Thoracic aorta (tissue), 2 donors: ENCODE data around the gene RTN3. TPM values are rescaled to one million over a fixed set of nuclear protein-coding genes. Genes with fewer than 3 reads are reported as not detected.

ENCODE experiments used
- ATAC-seq: fragments of 150-250 bp; one replicate; pipeline ENCODE4 v1.8.0; 2017; ENCODE audit warnings: low read depth; ENCODE audit not compliant: insufficient number of reproducible peaks, low FRiP score
- DNase-seq: peaks from one replicate; pipeline ENCODE4 v3.0.0-alpha.2; 2020; ENCODE audit warnings: low spot score
- H3K27ac ChIP-seq, 2 donors: fragments of 200-600 bp; sonication (generic); 1 replicate in 1 of 2; 2 replicates in 1 of 2; pipeline ENCODE4 v1.5.1; 2016; ENCODE audit warnings: mild to moderate bottlenecking in 2 of 2, moderate library complexity in 2 of 2
- H3K27me3 ChIP-seq: fragments of 200-600 bp; sonication (generic); replicated peaks from 2 replicates; pipeline ENCODE4 v1.6.0; 2016; ENCODE audit warnings: mild to moderate bottlenecking; ENCODE audit not compliant: insufficient read depth
- H3K36me3 ChIP-seq: fragments of 200-600 bp; sonication (generic); one replicate; pipeline ENCODE4 v1.5.1; 2016
- H3K4me1 ChIP-seq, 2 donors: fragments of 200-600 bp; sonication (generic); 1 replicate in 1 of 2; 2 replicates in 1 of 2; pipeline versions ENCODE4 v1.5.1 to v1.6.0; 2016; ENCODE audit warnings: low read depth in 2 of 2, mild to moderate bottlenecking in 1 of 2; ENCODE audit not compliant: control insufficient read depth in 1 of 2
- H3K4me3 ChIP-seq: fragments of 200-600 bp; sonication (generic); 2 replicates; pipeline ENCODE4 v1.5.1; 2016; ENCODE audit warnings: mild to moderate bottlenecking
- H3K9me3 ChIP-seq: fragments of 200-600 bp; sonication (generic); 2 replicates; pipeline ENCODE4 v1.5.1; 2016
- total RNA-seq, 2 donors: library from RNA; depleted of rRNA; stranded (reverse); fragments of >200 nt; gene quantifications; one replicate each; pipeline versions ENCODE4 v1.1.0 to v1.2.3, GENCODE V29; 2016
- TF ChIP-seq, protein P1 (sequence below): fragments of 200-600 bp; sonication (generic); IDR thresholded peaks from one replicate; pipeline ENCODE4 v1.5.1; 2019; ENCODE audit warnings: antibody characterized with exemption

Gene RTN3
- total RNA-seq, 2 donors from 2014 or later, result 75.1 to 91.1 TPM

DNA sequence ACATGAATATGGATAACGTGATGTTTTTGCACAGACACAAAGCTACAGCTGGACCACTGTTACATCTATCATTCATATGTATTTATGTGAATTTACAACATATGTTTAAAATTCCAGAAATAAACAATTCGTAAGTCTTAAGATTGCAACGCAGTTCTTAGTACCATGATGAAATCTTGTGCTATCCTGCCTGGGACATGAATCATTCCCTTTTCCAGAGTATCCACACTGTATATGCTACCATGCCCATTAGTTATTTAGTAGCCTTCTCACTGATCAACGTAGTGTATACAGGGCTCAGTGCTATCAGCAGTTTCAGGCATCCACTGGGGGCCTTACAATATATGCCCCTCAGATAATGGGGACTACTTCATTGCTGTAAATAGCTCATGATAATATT lies 14.4 kb upstream of the RTN3 start:
- H3K9me3 ChIP-seq, result no peaks in the 10 kb centered on the region
- DNase-seq (no peak), ATAC-seq (no peak)
- no peaks in the 10 kb centered on the region for H3K36me3 ChIP-seq
- TF ChIP-seq, protein P1, sequence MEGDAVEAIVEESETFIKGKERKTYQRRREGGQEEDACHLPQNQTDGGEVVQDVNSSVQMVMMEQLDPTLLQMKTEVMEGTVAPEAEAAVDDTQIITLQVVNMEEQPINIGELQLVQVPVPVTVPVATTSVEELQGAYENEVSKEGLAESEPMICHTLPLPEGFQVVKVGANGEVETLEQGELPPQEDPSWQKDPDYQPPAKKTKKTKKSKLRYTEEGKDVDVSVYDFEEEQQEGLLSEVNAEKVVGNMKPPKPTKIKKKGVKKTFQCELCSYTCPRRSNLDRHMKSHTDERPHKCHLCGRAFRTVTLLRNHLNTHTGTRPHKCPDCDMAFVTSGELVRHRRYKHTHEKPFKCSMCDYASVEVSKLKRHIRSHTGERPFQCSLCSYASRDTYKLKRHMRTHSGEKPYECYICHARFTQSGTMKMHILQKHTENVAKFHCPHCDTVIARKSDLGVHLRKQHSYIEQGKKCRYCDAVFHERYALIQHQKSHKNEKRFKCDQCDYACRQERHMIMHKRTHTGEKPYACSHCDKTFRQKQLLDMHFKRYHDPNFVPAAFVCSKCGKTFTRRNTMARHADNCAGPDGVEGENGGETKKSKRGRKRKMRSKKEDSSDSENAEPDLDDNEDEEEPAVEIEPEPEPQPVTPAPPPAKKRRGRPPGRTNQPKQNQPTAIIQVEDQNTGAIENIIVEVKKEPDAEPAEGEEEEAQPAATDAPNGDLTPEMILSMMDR, result no peak
- peak overlapping the region; percentile 80 to 99 for H3K27ac ChIP-seq
- H3K27me3 ChIP-seq, result no peaks in the 10 kb centered on the region
- peaks cover 65 to 81% of the 10 kb centered on the region in 2 donors for H3K4me1 ChIP-seq
- H3K4me3 ChIP-seq, result peak overlapping the region; percentile 94

DNA sequence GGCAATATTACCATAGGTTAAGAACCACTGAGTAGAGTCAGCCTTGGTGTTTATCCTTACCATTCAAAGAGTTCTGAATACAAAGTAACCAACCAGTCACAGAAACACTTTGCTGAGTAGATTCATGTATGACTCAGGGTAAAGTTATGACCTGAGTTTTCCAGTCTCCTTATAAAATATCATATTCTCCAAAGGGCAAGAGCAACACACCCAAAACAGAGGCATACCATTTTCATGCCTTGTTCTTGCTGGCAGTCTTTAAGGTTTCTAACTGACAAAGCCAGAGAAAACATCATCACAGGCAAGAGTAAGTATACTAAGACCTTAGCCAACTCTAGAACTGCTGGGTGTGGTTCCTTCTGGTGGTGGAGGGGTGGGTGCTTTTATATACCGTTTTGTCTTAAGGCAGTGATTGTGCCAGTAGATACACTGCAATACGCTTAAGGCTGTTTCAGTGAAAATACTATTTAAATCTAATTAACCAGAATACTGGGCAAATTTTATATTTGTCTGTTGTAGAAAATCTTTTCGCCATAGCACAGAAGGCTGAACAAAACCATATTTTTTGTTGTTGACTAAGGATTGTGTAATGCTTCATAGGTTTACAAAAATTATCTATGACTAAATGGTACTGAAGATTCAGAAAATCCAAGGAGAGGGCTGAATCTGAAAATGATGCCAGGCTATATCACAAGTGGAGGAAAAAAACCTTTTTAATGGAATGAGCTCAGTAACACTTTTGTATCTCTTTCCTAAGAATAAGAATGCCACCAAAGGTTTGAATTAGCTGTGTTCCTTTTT lies 13.1 kb upstream of the RTN3 start:
- H3K4me1 ChIP-seq, result peaks cover 58 to 72% of the 10 kb centered on the region in 2 donors

DNA sequence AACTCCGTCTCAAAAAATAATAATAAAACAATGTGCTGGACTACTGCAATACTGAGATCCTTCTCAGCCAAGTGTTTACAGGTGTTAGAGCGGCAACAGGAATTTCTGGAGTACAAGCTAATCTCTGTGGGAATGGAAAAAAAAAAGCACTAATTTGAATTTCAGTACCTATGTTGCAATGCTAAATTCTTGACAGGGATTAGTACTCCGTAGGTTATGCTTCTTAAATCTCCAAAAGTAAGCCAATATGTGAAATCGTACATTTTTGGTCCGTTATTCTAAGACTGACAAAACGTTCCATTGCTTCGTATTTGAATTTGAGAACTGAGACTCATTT lies 11.2 kb upstream of the RTN3 start:
- H3K9me3 ChIP-seq, result no peaks in the 10 kb centered on the region
- H3K27ac ChIP-seq, result peak overlapping the region; percentile 99 to 100
- H3K36me3 ChIP-seq, result no peaks in the 10 kb centered on the region
- DNase-seq, result no peak
- H3K4me1 ChIP-seq, result peaks cover 43 to 55% of the 10 kb centered on the region in 2 donors
- TF ChIP-seq, protein P1, result no peak
- peak overlapping the region; percentile 94 for H3K4me3 ChIP-seq
- ATAC-seq, result no peak
- no peaks in the 10 kb centered on the region for H3K27me3 ChIP-seq

More for the DNA sequence above, 13.1 kb upstream of the RTN3 start:
- H3K9me3 ChIP-seq, result no peaks in the 10 kb centered on the region
- no peaks in the 10 kb centered on the region for H3K36me3 ChIP-seq
- TF ChIP-seq, protein P1, result no peak
- DNase-seq (no peak), ATAC-seq (peak; percentile 3)
- no peaks in the 10 kb centered on the region for H3K27me3 ChIP-seq
- peak overlapping the region; percentile 94 for H3K4me3 ChIP-seq
- H3K27ac ChIP-seq, result peak overlapping the region; percentile 99 to 100

DNA sequence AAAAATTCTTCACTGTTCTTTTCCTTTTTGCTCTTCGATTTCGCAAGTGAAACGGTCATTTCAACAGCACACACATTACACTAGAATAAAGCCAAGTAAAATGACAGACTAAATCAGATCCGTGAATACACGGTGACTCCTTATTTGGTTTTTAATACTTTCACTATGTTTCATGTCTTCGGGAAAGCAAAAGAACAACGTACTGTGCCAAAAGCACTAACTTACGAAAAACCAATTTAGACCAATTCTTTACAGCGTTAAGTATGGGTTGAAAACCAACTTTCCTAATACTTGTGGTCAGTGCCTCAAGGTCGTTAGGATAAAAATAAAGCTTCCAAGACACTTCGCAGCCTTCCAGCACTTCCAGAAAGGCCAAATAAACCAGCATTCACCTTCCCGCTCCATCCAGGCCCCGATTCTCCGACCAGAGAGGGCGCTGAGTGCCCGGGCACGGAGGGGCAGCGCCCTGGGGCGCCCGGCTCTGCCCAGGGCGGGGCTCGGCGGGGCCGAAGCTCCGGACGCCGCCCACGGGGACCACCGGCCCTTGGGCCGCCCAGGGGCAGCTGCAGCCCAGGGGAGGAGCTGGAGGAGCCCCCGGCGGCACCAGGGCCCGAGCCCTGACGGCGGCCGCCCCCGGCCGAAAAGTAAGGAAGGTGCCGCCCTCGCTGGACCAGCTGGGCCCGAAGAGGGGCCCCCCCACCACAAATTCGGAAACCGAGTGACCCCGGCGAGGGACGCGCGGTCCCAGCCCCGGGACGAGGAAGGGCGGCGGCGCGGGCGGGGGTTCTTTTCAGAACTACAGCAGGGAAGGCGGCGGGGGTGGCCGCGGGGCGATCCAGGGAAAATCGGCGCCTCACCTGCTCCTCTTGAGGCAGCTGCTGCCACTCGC lies 10.6 kb upstream of the RTN3 start:
- Histone ChIP-seq H3K27ac (peak overlapping the region; percentile 99 to 100), H3K27me3 (no peaks in the 10 kb centered on the region), H3K9me3 (no peaks in the 10 kb centered on the region), H3K36me3 (no peaks in the 10 kb centered on the region), H3K4me3 (peak overlapping the region; percentile 94), H3K4me1 (peaks cover 41 to 50% of the 10 kb centered on the region in 2 donors)
- DNase-seq (no peak), ATAC-seq (peak; percentile 25)
- TF ChIP-seq, protein P1, result no peak
